Thyroid gland (tissue), 4 donors: ENCODE measurements around the gene CHN2.

Experiments
- POLR2A ChIP-seq, 2 donors: fragments of 450-650 bp; IDR thresholded peaks; one replicate each; pipeline ENCODE4 v1.6.1; 2017; ENCODE audit warnings: antibody characterized with exemption in 2 of 2, mild to moderate bottlenecking in 2 of 2, moderate library complexity in 1 of 2
- TF ChIP-seq, protein P1 (sequence below), 6 experiments: fragments of 200-600 bp in 3 of 6; fragments of 450-650 bp in 3 of 6; sonication (generic) in 3 of 6; IDR thresholded peaks; one replicate each; pipeline ENCODE4 v1.5.1; 2016 to 2019; ENCODE audit warnings: antibody characterized with exemption in 6 of 6, mild to moderate bottlenecking in 2 of 6, inconsistent platforms in 1 of 6, moderate library complexity in 1 of 6

GRCh38 chr7:29179115-29179514 lies 15.5 kb upstream of the CHN2 start:
- no peak for TF ChIP-seq POLR2A (IDR thresholded peaks at IDR 0.05)
- TF ChIP-seq, protein P1, sequence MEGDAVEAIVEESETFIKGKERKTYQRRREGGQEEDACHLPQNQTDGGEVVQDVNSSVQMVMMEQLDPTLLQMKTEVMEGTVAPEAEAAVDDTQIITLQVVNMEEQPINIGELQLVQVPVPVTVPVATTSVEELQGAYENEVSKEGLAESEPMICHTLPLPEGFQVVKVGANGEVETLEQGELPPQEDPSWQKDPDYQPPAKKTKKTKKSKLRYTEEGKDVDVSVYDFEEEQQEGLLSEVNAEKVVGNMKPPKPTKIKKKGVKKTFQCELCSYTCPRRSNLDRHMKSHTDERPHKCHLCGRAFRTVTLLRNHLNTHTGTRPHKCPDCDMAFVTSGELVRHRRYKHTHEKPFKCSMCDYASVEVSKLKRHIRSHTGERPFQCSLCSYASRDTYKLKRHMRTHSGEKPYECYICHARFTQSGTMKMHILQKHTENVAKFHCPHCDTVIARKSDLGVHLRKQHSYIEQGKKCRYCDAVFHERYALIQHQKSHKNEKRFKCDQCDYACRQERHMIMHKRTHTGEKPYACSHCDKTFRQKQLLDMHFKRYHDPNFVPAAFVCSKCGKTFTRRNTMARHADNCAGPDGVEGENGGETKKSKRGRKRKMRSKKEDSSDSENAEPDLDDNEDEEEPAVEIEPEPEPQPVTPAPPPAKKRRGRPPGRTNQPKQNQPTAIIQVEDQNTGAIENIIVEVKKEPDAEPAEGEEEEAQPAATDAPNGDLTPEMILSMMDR (IDR thresholded peaks at IDR 0.05) = no peak
